OCI-LY1 (cell line): ENCODE data around the gene DYNC1I1.

ENCODE experiments used
- EZH2 ChIP-seq: fragments of 200-600 bp; sonication (generic), shearing (Covaris generic); IDR thresholded peaks from 2 replicates; pipeline ENCODE4 v1.8.0; 2017; ENCODE audit warnings: borderline replicate concordance, mixed run types, mild to moderate bottlenecking, antibody characterized with exemption, low read length, moderate library complexity, mixed read lengths
- TF ChIP-seq, protein P1 (sequence below): fragments of 200-600 bp; sonication (generic), shearing (Covaris generic); IDR thresholded peaks from 2 replicates; pipeline ENCODE4 v1.5.1; 2017; ENCODE audit warnings: mild to moderate bottlenecking, antibody characterized with exemption, low read length, moderate library complexity, mixed read lengths

GRCh38 chr7:96041171-96041570 is 268.8 kb downstream of the DYNC1I1 start:
- TF ChIP-seq, protein P1, sequence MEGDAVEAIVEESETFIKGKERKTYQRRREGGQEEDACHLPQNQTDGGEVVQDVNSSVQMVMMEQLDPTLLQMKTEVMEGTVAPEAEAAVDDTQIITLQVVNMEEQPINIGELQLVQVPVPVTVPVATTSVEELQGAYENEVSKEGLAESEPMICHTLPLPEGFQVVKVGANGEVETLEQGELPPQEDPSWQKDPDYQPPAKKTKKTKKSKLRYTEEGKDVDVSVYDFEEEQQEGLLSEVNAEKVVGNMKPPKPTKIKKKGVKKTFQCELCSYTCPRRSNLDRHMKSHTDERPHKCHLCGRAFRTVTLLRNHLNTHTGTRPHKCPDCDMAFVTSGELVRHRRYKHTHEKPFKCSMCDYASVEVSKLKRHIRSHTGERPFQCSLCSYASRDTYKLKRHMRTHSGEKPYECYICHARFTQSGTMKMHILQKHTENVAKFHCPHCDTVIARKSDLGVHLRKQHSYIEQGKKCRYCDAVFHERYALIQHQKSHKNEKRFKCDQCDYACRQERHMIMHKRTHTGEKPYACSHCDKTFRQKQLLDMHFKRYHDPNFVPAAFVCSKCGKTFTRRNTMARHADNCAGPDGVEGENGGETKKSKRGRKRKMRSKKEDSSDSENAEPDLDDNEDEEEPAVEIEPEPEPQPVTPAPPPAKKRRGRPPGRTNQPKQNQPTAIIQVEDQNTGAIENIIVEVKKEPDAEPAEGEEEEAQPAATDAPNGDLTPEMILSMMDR: no peak
- no peak for TF ChIP-seq EZH2
